ENCODE measurements around the gene P4HA2.

P4HA2 gene

GRCh38 chr5:132224716-132225115 lies 2.9 kb downstream of the P4HA2 start:
- H3K27ac ChIP-seq = no peak overlapping the region
- no peak for TF ChIP-seq CTCF (conservative IDR thresholded peaks at IDR 0.05)

GRCh38 chr5:132223861-132224260 lies 3.8 kb downstream of the P4HA2 start:
- H3K27ac ChIP-seq = no peak overlapping the region
- TF ChIP-seq CTCF (conservative IDR thresholded peaks at IDR 0.05) = no peak

DNA sequence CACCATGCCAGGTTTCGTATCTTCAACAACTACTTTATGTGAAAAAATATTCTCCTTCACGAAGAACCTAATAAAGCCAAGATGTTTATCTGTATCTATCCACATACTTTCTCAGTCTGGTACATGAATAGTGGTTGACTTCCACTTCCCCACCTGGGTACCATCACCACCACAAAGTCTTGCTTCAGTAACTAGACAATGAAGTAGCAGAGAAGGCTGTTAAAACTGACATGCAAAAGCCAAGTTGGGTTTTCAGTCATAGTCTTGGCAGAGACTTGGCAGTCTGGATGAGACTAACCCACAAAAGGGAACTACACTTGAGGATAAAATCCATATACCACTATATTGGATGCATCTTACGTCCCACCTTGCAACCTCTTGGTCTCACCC lies 5.0 kb downstream of the P4HA2 start:
- H3K27ac ChIP-seq = no peak overlapping the region
- no peak for TF ChIP-seq CTCF (conservative IDR thresholded peaks at IDR 0.05)

DNA sequence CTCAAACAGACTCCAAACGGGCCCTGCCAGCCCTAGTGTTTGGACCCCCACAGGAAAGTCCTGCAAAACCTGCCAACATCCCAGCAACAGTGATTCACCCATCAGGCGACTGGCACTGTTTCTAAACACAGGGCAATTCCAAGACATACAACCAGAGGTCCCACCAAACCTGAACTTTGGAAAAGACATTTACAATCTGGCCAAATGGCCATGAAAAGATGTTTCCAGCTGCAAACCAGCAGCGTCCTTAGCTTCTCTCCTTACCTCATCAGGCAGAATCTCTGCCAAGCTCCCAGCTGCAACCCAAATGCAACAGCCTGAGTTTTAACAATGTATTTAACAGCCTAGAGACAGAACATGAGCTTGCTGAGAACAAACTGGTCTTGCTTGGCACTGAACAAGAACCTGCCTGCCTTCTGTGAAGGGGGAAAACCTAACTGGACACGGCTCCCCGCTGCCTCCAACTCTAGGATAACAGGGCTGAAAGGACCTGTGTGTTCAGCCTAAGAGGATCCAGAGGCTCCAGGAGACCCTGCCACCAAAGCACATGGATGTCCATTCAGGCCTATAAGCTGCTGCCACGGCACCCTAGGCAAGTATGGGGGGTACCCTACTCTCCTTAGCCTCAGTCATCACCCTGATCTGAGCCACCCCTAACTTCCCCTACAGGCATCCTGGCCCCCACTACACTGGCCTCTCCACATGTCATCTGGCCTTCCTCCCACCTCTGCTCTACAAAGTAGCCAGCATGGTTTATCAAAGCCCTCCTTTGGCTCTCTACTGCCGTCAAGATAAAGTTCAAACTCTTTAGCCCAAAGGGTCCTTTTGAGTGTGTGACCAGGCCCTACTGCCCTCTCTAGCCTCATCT lies 5.6 kb downstream of the P4HA2 start:
- TF ChIP-seq CTCF (conservative IDR thresholded peaks at IDR 0.05) = no peak
- no peak overlapping the region for H3K27ac ChIP-seq

- H3K27ac ChIP-seq = no peak overlapping the region
- TF ChIP-seq CTCF (conservative IDR thresholded peaks at IDR 0.05) = no peak
Observed at GRCh38 chr5:132220491-132220890, 7.2 kb downstream of the P4HA2 start.

GRCh38 chr5:132219981-132220380 lies 7.7 kb downstream of the P4HA2 start:
- no peak overlapping the region for H3K27ac ChIP-seq
- no peak for TF ChIP-seq CTCF (conservative IDR thresholded peaks at IDR 0.05)

- H3K27ac ChIP-seq = no peak overlapping the region
- no peak for TF ChIP-seq CTCF (conservative IDR thresholded peaks at IDR 0.05)
Observed at GRCh38 chr5:132219289-132219970, 8.2 kb downstream of the P4HA2 start.

Data from VCaP (cell line).